Gastrocnemius medialis (tissue), 4 donors: ENCODE results near the gene TNNT1.

ENCODE experiments used
- CTCF ChIP-seq, 5 experiments: fragments of 450-650 bp in 3 of 5; fragments of 200-600 bp in 2 of 5; sonication (generic) in 2 of 5; IDR thresholded peaks in 4 of 5; conservative IDR thresholded peaks in 1 of 5; 1 replicate in 4 of 5; 2 replicates in 1 of 5; pipeline ENCODE4 v1.5.1; 2016 to 2019; ENCODE audit warnings: antibody characterized with exemption in 5 of 5, mild to moderate bottlenecking in 3 of 5, moderate library complexity in 3 of 5
- POLR2A ChIP-seq, 2 donors: fragments of 450-650 bp; IDR thresholded peaks; one replicate each; pipeline ENCODE4 v1.6.1; 2017; ENCODE audit warnings: antibody characterized with exemption in 2 of 2, mild to moderate bottlenecking in 2 of 2, moderate library complexity in 2 of 2

GRCh38 chr19:55117663-55118391, 31.2 kb downstream of the TNNT1 start:
- TF ChIP-seq POLR2A (IDR thresholded peaks at IDR 0.05) (peak; percentile 29 to 36), CTCF (IDR thresholded peaks at IDR 0.05 in 4 of 5, conservative IDR thresholded peaks at IDR 0.05 in 1 of 5) (peak in 1 of 5 experiments; percentile 25)
